Prostate gland (tissue), 2 donors: ENCODE measurements around the gene C3orf22. TPM values are rescaled to one million over a fixed set of nuclear protein-coding genes. Genes with fewer than 3 reads are reported as not detected.

Experiments
- DNase-seq: peaks from one replicate; pipeline ENCODE4 v3.0.0-alpha.2; 2019; ENCODE audit warnings: low spot score
- H3K27ac ChIP-seq, 2 donors: fragments of 200-600 bp; sonication (generic); 2 replicates each; pipeline ENCODE4 v1.5.1; 2017 to 2019
- H3K27me3 ChIP-seq: fragments of 200-600 bp; sonication (generic); replicated peaks from 2 replicates; pipeline ENCODE4 v1.5.1; 2019; ENCODE audit not compliant: insufficient read depth
- H3K36me3 ChIP-seq, 2 donors: fragments of 200-600 bp; sonication (generic); 1 replicate in 1 of 2; 2 replicates in 1 of 2; pipeline versions ENCODE4 v1.5.1 to v1.8.1; 2017 to 2019
- H3K4me1 ChIP-seq: fragments of 200-600 bp; sonication (generic); replicated peaks from 2 replicates; pipeline ENCODE4 v1.5.1; 2019
- H3K4me3 ChIP-seq, 2 donors: fragments of 200-600 bp; sonication (generic); 2 replicates each; pipeline ENCODE4 v1.5.1; 2017 to 2019
- H3K9me3 ChIP-seq: fragments of 200-600 bp; sonication (generic); 2 replicates; pipeline ENCODE4 v1.5.1; 2017
- POLR2A ChIP-seq: fragments of 450-650 bp; IDR thresholded peaks from one replicate; pipeline ENCODE4 v1.6.1; 2016; ENCODE audit warnings: antibody characterized with exemption, mild to moderate bottlenecking
- POLR2AphosphoS5 ChIP-seq: sonication (generic); formaldehyde crosslinking; IDR thresholded peaks from one replicate; pipeline ENCODE4 v1.6.1; 2017; ENCODE audit warnings: antibody characterized with exemption
- WGBS: methylation state at CpG from one replicate; pipeline ENCODE4 v1.1.5; 2018; 5-methylcytosine and 5-hydroxymethylcytosine counted together
- intact Hi-C: fragments of 100-400 bp; cut with DNase I; formaldehyde crosslinking; loops from one replicate; pipeline ENCODE4 v1.14.2; 2022
- total RNA-seq, 2 donors: library from RNA; depleted of rRNA; stranded (reverse); fragments of >200 nt; gene quantifications; one replicate each; pipeline ENCODE4 v1.1.0, GENCODE V29; 2016
- TF ChIP-seq, protein P1 (sequence below), 4 experiments: fragments of 200-600 bp in 2 of 4; fragments of 450-650 bp in 2 of 4; sonication (generic) in 2 of 4; IDR thresholded peaks; 1 replicate in 3 of 4; 2 replicates in 1 of 4; pipeline ENCODE4 v1.5.1; 2016 to 2019; ENCODE audit warnings: antibody characterized with exemption in 4 of 4, mild to moderate bottlenecking in 2 of 4, moderate library complexity in 2 of 4

The C3orf22 gene
- total RNA-seq, 2 donors from 2014 or later: 4.9 TPM; not detected in 1

DNA sequence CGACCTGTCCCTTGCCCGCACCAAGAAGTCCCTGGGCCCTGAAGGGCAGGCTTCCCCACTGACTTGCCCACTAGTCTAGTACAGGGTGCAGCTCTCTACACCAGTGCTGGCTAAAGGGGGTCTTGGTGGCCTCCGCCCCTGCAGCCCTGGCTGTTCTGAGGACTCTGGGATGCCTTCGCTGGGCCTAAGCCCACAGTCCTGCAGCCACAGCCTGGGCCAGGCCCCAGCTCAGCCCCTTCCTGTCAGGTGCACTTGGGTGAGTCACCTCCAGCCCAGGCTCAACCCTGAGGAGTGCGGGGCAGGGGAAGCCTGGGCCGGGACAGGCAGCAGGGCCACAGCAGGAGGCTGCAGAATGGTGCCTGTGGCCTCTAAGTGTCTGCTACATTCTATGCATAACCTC is 971 bp downstream of the C3orf22 start:
- Histone ChIP-seq H3K9me3 (no peaks in the 10 kb centered on the region), H3K27me3 (no peaks in the 10 kb centered on the region), H3K27ac (no peak overlapping the region), H3K4me1 (no peaks in the 10 kb centered on the region), H3K4me3 (no peak overlapping the region), H3K36me3 (no peaks in the 10 kb centered on the region)
- TF ChIP-seq POLR2AphosphoS5 (no peak), POLR2A (no peak)
- TF ChIP-seq, protein P1, sequence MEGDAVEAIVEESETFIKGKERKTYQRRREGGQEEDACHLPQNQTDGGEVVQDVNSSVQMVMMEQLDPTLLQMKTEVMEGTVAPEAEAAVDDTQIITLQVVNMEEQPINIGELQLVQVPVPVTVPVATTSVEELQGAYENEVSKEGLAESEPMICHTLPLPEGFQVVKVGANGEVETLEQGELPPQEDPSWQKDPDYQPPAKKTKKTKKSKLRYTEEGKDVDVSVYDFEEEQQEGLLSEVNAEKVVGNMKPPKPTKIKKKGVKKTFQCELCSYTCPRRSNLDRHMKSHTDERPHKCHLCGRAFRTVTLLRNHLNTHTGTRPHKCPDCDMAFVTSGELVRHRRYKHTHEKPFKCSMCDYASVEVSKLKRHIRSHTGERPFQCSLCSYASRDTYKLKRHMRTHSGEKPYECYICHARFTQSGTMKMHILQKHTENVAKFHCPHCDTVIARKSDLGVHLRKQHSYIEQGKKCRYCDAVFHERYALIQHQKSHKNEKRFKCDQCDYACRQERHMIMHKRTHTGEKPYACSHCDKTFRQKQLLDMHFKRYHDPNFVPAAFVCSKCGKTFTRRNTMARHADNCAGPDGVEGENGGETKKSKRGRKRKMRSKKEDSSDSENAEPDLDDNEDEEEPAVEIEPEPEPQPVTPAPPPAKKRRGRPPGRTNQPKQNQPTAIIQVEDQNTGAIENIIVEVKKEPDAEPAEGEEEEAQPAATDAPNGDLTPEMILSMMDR (IDR thresholded peaks at IDR 0.05): no peak
- intact Hi-C loops: no loop called here
- WGBS: 78% methylated on average over 5 of the region's 6 CpGs
- no peak for DNase-seq

- 93% methylated on average over 11 of the region's 11 CpGs for WGBS
- TF ChIP-seq POLR2A (no peak), POLR2AphosphoS5 (no peak)
- TF ChIP-seq, protein P1 (IDR thresholded peaks at IDR 0.05): no peak
Measured at GRCh38 chr3:126557415-126557745, 1.4 kb downstream of the C3orf22 start.

DNA sequence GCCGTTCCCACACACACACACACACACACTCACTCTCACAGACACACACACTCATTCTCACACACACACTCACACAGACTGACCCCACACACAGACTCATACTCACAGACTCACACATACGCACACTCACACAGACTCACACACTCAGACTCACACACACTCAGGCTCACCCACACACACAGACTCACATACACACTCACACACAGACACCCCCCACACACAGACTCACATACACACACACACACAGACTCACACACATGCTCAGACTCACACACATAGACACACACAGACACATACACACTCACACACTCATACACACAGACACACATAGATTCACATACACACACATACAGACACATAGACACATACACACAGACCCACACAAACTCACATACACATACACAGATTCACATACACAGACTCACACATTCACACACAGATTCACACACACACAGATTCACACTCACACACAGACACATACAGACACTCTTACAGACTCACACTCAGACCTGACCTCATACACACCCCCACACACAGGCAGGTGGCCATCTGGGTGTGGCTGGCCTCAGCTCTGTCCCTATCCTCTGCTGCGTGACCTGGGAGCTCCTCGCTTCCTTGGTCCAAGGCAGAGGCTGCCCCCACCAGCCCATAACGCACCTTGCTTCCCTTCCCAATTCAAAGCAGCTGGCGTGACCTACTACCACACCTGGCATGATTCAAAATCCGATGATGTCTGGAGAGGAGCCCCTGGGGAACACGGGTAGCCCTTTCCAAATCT is 1.9 kb downstream of the C3orf22 start:
- peak; percentile 2 for DNase-seq
- Histone ChIP-seq H3K36me3 (no peaks in the 10 kb centered on the region), H3K4me1 (no peaks in the 10 kb centered on the region), H3K27me3 (no peaks in the 10 kb centered on the region), H3K9me3 (no peaks in the 10 kb centered on the region), H3K4me3 (no peak overlapping the region), H3K27ac (no peak overlapping the region)
- WGBS: 84% methylated on average over 8 of the region's 8 CpGs
- TF ChIP-seq POLR2AphosphoS5 (no peak), POLR2A (no peak)
- TF ChIP-seq, protein P1 (IDR thresholded peaks at IDR 0.05): no peak
- intact Hi-C loops: no loop called here

More at GRCh38 chr3:126557415-126557745, 1.4 kb downstream of the C3orf22 start:
- Histone ChIP-seq H3K27me3 (no peaks in the 10 kb centered on the region), H3K4me3 (no peak overlapping the region), H3K27ac (no peak overlapping the region), H3K9me3 (no peaks in the 10 kb centered on the region), H3K4me1 (no peaks in the 10 kb centered on the region), H3K36me3 (no peaks in the 10 kb centered on the region)
- DNase-seq: no peak
- intact Hi-C loops: no loop called here

- no peak overlapping the region for H3K27ac ChIP-seq
- no peak for DNase-seq
- H3K36me3 ChIP-seq: no peaks in the 10 kb centered on the region
- no peaks in the 10 kb centered on the region for H3K27me3 ChIP-seq
- TF ChIP-seq POLR2A: no peak
- TF ChIP-seq POLR2AphosphoS5: no peak
- TF ChIP-seq, protein P1 (IDR thresholded peaks at IDR 0.05): no peak
- H3K9me3 ChIP-seq: no peaks in the 10 kb centered on the region
- no peak overlapping the region for H3K4me3 ChIP-seq
- H3K4me1 ChIP-seq: no peaks in the 10 kb centered on the region
- WGBS: 76% methylated on average over 10 of the region's 10 CpGs
- intact Hi-C loops: no loop called here
Measured at GRCh38 chr3:126555795-126556636, 2.7 kb downstream of the C3orf22 start.
